ENCODE results near the gene SEMA7A.
A peak's percentile ranks its signal among the peaks of the same experiment; 100 is the strongest.

- peak; percentile 88 to 92 (median 90) for TF ChIP-seq CTCF (IDR thresholded peaks at IDR 0.05)
- no peak for TF ChIP-seq POLR2A (IDR thresholded peaks at IDR 0.05)
Observed at GRCh38 chr15:74373731-74374647, 59.8 kb downstream of the SEMA7A start.

Measured in uterus (tissue), 2 donors.